Spinal cord (tissue), 10 donors: ENCODE data around the gene DOK6. TPM values are rescaled to one million over a fixed set of nuclear protein-coding genes. Genes with fewer than 3 reads are reported as not detected.
"Not testable (repeated sequence)": the region's sequence is repeated elsewhere in the genome, so short reads cannot be mapped to it uniquely, and the experiment has no call there.

Experiments
- DNase-seq, 6 donors: peaks; one replicate each; pipeline versions ENCODE4 v3.0.0 to v3.0.0-alpha.2; 2013 to 2015; ENCODE audit warnings: low spot score in 6 of 6, low read depth in 4 of 6
- H3K27ac ChIP-seq: one replicate; pipeline ENCODE4 v1.5.1; 2013; ENCODE audit warnings: low read depth, low read length, control low read depth
- H3K27me3 ChIP-seq: one replicate; pipeline ENCODE4 v1.6.1; 2013; ENCODE audit warnings: low read length; ENCODE audit not compliant: control insufficient read depth, insufficient read depth
- H3K36me3 ChIP-seq: one replicate; pipeline ENCODE4 v1.6.1; 2013; ENCODE audit warnings: low read length; ENCODE audit not compliant: control insufficient read depth, insufficient read depth
- H3K4me1 ChIP-seq: one replicate; pipeline ENCODE4 v1.6.1; 2013; ENCODE audit warnings: low read length; ENCODE audit not compliant: control insufficient read depth, insufficient read depth
- H3K4me3 ChIP-seq: one replicate; pipeline ENCODE4 v1.5.1; 2013; ENCODE audit warnings: low read depth, low read length, control low read depth
- H3K9me3 ChIP-seq: one replicate; pipeline ENCODE4 v1.6.1; 2013; ENCODE audit warnings: low read length; ENCODE audit not compliant: control insufficient read depth, insufficient read depth
- WGBS: methylation state at CpG from one replicate; pipeline ENCODE4 v1.1.5; 2013; ENCODE audit warnings: missing lambda C conversion rate; ENCODE audit not compliant: insufficient coverage; 5-methylcytosine and 5-hydroxymethylcytosine counted together
- polyA plus RNA-seq, 2 donors: library from polyadenylated mRNA; unstranded; fragments of 120-200 nt; gene quantifications; one replicate each; pipeline ENCODE4 v1.2.1, GENCODE V29; 2013; ENCODE audit not compliant: insufficient read length in 2 of 2
- total RNA-seq, 2 donors: library from RNA; depleted of rRNA in 1 of 2; stranded (reverse); fragments of 120-200 nt in 1 of 2; fragments of >200 nt in 1 of 2; gene quantifications; one replicate each; pipeline versions ENCODE4 v1.2.3 to v1.2.4, GENCODE V29; 2013 to 2014
- donor health status: healthy.

Gene DOK6
- total and polyA plus RNA-seq, 4 donors = 26.5 to 64.4 (median 40.7) TPM

DNA sequence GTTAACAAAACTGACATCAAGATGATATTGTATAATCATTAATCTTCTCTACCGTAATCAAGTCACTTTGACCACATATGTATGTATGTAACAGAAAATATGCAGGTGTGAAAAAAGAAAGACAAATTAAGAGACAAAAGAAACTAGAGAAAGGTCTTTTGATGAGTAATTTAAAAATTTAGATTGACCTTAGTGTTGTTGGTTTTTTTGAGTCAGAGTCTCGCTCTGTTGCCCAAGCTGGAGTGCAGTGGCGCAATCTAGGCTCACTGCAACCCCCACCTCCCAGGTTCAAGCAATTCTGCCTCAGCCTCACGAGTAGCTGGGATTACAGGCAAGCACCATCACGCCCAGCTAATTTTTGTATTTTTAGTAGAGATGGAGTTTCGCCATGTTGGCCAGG is 464.1 kb downstream of the DOK6 start:
- H3K27ac ChIP-seq, H3K9me3 ChIP-seq, H3K4me1 ChIP-seq, H3K27me3 ChIP-seq, H3K36me3 ChIP-seq, DNase-seq, H3K4me3 ChIP-seq: not testable (repeated sequence)
- 80% methylated on average over 1 of the region's 6 CpGs for WGBS

- Histone ChIP-seq H3K4me3 (no peak overlapping the region), H3K27me3 (no peaks in the 10 kb centered on the region), H3K4me1 (no peaks in the 10 kb centered on the region), H3K36me3 (no peaks in the 10 kb centered on the region), H3K27ac (no peak overlapping the region), H3K9me3 (no peaks in the 10 kb centered on the region)
- DNase-seq = no peak
- WGBS = no CpG with 5 or more reads among the region's 4 CpGs
Observed at GRCh38 chr18:69865776-69866175, 465.1 kb downstream of the DOK6 start.

DNA sequence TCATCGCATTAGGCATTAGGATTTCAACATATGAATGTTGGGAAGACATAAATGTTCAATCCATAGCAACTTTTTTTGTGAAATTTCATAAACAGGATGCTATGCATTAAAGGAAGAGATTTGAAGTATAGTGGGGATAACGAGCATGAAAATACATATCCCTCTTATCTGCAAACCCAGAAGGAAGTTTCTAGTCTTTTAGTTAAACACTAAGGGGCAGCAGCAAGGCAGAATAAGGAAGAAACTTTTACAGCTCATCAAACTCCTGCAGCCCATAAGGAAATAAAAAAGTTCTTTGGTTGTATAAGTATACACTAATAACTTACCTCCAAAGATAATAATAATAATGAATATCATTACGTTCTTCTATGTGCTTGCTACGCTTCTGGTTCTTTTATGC is 465.5 kb downstream of the DOK6 start:
- WGBS = 100% methylated on average over 1 of the region's 4 CpGs
- Histone ChIP-seq H3K9me3 (no peaks in the 10 kb centered on the region), H3K36me3 (no peaks in the 10 kb centered on the region), H3K27me3 (no peaks in the 10 kb centered on the region), H3K4me1 (no peaks in the 10 kb centered on the region), H3K4me3 (no peak overlapping the region), H3K27ac (no peak overlapping the region)
- no peak for DNase-seq

GRCh38 chr18:69870736-69871135 is 470.0 kb downstream of the DOK6 start:
- Histone ChIP-seq H3K27me3 (no peaks in the 10 kb centered on the region), H3K27ac (no peak overlapping the region), H3K4me3 (no peak overlapping the region), H3K36me3 (no peaks in the 10 kb centered on the region), H3K9me3 (no peaks in the 10 kb centered on the region), H3K4me1 (no peaks in the 10 kb centered on the region)
- WGBS = 58% methylated on average over 4 of the region's 4 CpGs
- peak in 1 of 6 donors; percentile 26 for DNase-seq

GRCh38 chr18:69871363-69871762 is 470.7 kb downstream of the DOK6 start:
- Histone ChIP-seq H3K4me3 (no peak overlapping the region), H3K9me3 (no peaks in the 10 kb centered on the region), H3K27ac (no peak overlapping the region), H3K36me3 (no peaks in the 10 kb centered on the region), H3K27me3 (no peaks in the 10 kb centered on the region), H3K4me1 (no peaks in the 10 kb centered on the region)
- 50% methylated on average over 1 of the region's 2 CpGs for WGBS
- DNase-seq = peak in 1 of 6 donors; percentile 25

DNA sequence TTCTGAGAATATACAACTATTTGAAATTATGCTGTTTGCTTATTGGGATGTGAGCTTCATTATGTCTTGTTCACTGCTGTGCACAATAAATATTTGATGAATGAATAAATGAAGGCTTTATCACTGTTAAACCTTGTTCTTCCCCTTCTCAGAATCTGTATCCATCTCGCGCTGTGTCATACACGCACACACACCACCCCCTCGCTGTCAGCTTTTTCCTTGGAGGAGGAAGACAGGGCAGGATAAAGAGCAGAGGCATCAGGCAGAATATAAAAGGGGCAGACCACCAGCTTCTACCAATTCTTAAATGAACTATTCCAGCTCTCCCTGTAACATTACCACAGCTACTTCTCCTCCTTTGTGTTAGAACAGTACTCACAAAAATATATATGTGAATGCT is 472.0 kb downstream of the DOK6 start:
- no peaks in the 10 kb centered on the region for H3K27me3 ChIP-seq
- DNase-seq = peak in 1 of 6 donors; percentile 48
- H3K27ac ChIP-seq = no peak overlapping the region
- no peaks in the 10 kb centered on the region for H3K9me3 ChIP-seq
- H3K4me3 ChIP-seq = no peak overlapping the region
- WGBS = no CpG with 5 or more reads among the region's 4 CpGs
- H3K4me1 ChIP-seq = no peaks in the 10 kb centered on the region
- H3K36me3 ChIP-seq = no peaks in the 10 kb centered on the region

- H3K4me3 ChIP-seq = no peak overlapping the region
- H3K27me3 ChIP-seq = no peaks in the 10 kb centered on the region
- H3K27ac ChIP-seq = no peak overlapping the region
- no peaks in the 10 kb centered on the region for H3K36me3 ChIP-seq
- 100% methylated on average over 1 of the region's 2 CpGs for WGBS
- H3K4me1 ChIP-seq = no peaks in the 10 kb centered on the region
- H3K9me3 ChIP-seq = no peaks in the 10 kb centered on the region
- DNase-seq = no peak
Observed at GRCh38 chr18:69874058-69874457, 473.4 kb downstream of the DOK6 start.

DNA sequence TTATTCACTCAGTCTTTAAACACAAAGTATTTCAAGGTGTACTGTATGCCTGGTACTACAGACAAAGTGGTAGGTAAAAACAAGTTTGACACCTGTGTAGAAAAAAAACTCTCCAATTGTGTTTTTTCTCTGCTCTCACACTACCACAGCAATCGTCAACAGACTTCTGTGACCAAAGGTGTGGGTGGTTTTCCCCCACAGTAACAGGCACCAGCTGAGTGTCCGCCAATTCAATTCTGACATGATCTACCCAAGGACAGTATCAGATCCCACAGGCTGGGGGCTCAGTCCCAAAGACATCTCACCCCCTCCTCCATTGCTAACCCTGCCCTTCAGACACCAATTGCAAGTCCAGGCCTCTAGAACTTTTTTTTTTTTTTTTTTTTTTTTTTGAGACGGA is 475.8 kb downstream of the DOK6 start:
- Histone ChIP-seq H3K4me1 (no peaks in the 10 kb centered on the region), H3K27ac (no peak overlapping the region), H3K36me3 (no peaks in the 10 kb centered on the region), H3K27me3 (no peaks in the 10 kb centered on the region), H3K9me3 (no peaks in the 10 kb centered on the region), H3K4me3 (no peak overlapping the region)
- no peak for DNase-seq
- 100% methylated on average over 1 of the region's 3 CpGs for WGBS

DNA sequence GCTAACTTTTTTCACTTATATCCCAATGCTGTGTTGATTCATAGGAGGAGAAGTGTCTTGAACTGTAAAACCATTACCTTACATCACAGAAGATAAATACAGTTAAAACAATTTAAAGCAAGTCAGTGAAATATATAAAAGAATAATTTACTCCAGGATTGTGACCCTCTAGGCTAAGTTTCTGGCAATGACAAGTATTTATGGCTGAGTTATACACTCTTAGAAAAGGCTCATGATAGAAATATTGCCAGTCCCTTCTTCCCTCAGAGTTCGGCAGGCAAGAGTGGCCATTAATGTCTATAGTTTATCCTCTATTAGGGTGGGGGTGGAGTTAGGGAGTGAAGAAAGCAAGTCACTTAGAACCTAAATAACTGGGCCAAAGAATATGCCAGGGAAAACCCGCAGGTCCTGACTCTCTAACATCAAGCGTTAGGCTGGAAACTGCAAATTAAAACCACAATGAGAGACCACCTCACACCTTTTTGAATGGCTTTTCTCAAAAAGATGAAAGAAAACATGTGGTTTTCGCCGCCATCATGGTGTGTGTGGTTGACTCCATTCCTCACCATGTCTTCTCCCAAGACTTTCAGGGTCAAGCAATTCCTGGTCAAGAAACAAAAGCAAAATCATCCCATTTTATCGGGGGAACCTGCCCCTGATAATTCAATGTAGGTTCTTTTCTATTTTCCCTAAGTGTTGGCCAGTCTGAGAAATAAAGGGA is 477.7 kb downstream of the DOK6 start:
- no peaks in the 10 kb centered on the region for H3K9me3 ChIP-seq
- peak in 1 of 6 donors; percentile 19 for DNase-seq
- no peaks in the 10 kb centered on the region for H3K36me3 ChIP-seq
- WGBS = 87% methylated on average over 3 of the region's 6 CpGs
- no peak overlapping the region for H3K27ac ChIP-seq
- H3K4me3 ChIP-seq = no peak overlapping the region
- H3K27me3 ChIP-seq = no peaks in the 10 kb centered on the region
- H3K4me1 ChIP-seq = no peaks in the 10 kb centered on the region

DNA sequence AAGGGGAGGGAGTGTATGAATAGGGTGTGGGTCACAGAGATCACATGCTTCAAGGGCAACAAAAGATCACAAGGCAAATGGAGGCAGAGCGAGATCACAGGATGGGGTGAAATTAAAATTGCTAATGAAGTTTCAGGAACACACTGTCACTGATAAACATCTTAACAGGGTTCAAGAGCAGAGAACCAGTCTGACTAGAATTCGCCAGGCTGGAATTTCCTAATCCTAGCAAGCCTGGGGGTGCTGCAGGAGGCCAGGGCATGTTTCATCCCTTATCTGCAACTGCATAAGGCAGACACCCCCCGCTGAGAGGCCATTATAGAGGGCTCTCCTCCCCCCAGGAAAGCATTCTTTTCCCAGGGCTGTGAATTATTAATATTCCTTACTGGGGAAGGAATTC is 478.4 kb downstream of the DOK6 start:
- H3K27me3 ChIP-seq, H3K36me3 ChIP-seq, H3K4me1 ChIP-seq, H3K4me3 ChIP-seq, H3K27ac ChIP-seq, H3K9me3 ChIP-seq, DNase-seq: not testable (repeated sequence)
- WGBS = 86% methylated on average over 1 of the region's 3 CpGs
